GM12891 (cell line): ENCODE results near the gene TRAPPC12.

Experiments used
- PAX5 ChIP-seq: IDR thresholded peaks from 2 replicates; pipeline ENCODE4 v1.6.1; 2011; ENCODE audit warnings: low read length, moderate library complexity, mild to moderate bottlenecking; ENCODE audit not compliant: insufficient read depth, severe bottlenecking
- POLR2A ChIP-seq: IDR thresholded peaks from 2 replicates; pipeline ENCODE4 v1.6.1; 2011; ENCODE audit warnings: low read depth, low read length, control low read depth
- POLR2AphosphoS5 ChIP-seq: IDR thresholded peaks from 2 replicates; pipeline ENCODE4 v1.6.1; 2011; ENCODE audit warnings: low read depth, low read length, control low read depth
- TAF1 ChIP-seq: IDR thresholded peaks from 2 replicates; pipeline ENCODE4 v1.6.1; 2011; ENCODE audit warnings: low read depth, low read length, control low read depth

- no peak for TF ChIP-seq POLR2A
- TF ChIP-seq POLR2AphosphoS5, result no peak
- no peak for TF ChIP-seq TAF1
- no peak for TF ChIP-seq PAX5
Measured at GRCh38 chr2:3420769-3421397, 41.4 kb downstream of the TRAPPC12 start.
